Hematopoietic multipotent progenitor cell treated with erythropoietin and hydrocortisone succinate and interleukin-3 and kit ligand, for 8 days (in vitro differentiated cells): ENCODE results near the gene RANBP3.
A peak's percentile ranks its signal among the peaks of the same experiment; 100 is the strongest.
"Not testable (repeated sequence)": the region's sequence is repeated elsewhere in the genome, so short reads cannot be mapped to it uniquely, and the experiment has no call there.

Experiments
- DNase-seq: peaks from one replicate; pipeline ENCODE4 v3.0.0-alpha.2; 2015

RANBP3 gene

GRCh38 chr19:5897189-5897969 lies 80.6 kb downstream of the RANBP3 start:
- no peak for DNase-seq

DNA sequence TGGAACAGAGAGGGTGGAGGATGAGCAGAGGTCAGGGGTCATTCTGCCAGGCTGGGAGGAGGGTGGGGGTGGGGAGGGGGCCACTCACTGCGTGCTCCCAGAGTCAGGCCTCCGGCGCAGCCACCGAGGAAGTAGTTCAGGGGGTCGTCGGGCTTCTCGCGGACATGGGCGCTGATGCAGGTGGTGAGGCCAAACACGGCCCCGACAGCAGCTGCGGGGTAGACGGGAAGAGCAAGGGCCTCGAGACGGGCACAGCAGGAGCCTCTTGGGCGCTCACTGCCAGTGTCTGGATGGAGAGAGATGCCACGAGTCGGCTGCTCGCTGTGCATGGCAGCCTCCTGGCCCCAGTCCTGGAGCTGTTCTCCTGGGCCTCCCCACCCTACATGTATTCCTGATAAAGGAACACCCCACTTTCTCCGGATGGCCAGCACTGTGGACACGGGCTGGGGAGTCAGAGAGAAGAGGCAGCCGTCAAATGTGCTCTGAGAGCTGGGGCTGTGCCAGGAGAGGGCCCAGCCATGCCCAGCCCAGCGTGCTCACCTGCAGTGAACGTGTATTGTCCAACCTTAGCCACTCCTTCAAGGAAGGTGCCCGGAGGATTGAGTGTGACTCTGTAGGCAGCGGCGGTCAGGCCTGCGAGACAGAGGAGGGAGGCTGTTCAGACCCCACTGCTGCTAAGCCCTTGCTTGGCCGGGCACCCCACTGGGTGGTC lies 81.4 kb downstream of the RANBP3 start:
- DNase-seq, result no peak

DNA sequence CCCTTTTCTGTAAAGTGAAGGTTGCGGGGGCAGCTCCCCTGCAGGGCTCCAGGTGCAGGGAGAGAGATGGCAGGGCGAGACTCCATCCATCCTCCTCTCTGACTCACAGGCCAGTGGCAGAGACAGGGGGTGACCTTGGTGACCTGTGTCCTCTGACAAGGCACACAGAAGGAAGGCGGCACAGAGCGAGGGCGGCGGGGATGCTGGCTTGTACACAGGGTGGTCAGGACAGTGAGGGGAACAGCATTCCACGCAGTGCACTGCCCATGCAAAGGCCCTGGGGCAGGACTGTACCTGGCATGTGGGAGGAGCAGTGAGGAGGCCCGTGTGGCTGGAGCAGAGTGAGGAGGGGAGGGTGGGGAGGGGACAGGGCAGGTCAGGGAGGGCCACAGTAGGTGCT lies 82.0 kb downstream of the RANBP3 start:
- no peak for DNase-seq

DNA sequence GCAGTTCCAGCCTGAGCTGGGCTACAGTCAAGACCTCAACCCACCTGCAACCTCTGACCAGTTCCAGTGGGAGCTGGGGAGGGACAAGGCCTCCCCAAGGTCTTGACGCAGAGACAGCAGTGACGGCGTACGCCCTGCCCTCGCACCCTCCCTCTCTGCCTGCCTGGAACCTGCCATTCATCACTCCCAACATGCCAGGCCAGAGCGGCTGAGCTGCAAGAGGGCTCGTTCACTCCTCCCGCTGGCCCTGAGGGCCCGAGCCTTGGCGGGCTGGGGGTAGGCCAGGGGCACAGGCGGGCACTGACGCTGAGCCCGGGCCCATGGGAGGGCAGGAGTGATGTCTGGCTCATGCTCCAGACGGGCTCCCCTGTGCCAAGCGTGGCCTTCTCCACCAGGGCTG lies 82.5 kb downstream of the RANBP3 start:
- no peak for DNase-seq

DNA sequence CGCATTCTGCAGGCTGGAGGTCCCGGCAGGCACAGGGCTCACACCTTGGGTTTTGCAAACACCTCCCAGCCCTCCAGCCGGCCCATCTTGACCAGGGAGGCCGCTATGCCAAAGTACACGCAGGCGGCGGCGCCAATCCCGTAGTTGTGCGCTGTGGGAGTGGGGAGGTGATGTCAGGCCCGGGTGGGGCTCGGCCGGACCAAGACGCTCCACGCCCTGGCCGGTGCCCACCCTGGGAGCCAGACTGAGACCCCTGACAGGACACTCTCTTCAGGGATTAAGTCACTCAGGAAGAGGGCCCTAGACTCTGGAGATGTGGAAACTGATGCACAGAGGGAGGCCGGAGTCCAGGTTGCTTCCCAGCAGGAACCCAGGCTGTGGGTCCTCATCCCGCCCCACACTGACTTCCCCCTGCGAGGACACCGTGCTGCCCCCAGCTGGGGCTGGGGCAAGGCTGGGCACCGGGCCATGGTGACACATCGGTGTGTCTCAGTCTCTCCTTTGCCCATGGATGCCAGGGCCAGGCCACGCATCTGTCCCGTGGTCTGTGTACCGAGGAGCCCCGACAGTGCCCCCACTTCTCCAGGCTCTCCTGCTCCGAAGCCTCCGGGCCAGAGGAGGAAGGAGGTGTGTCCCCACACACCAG lies 83.1 kb downstream of the RANBP3 start:
- DNase-seq, result no peak

DNA sequence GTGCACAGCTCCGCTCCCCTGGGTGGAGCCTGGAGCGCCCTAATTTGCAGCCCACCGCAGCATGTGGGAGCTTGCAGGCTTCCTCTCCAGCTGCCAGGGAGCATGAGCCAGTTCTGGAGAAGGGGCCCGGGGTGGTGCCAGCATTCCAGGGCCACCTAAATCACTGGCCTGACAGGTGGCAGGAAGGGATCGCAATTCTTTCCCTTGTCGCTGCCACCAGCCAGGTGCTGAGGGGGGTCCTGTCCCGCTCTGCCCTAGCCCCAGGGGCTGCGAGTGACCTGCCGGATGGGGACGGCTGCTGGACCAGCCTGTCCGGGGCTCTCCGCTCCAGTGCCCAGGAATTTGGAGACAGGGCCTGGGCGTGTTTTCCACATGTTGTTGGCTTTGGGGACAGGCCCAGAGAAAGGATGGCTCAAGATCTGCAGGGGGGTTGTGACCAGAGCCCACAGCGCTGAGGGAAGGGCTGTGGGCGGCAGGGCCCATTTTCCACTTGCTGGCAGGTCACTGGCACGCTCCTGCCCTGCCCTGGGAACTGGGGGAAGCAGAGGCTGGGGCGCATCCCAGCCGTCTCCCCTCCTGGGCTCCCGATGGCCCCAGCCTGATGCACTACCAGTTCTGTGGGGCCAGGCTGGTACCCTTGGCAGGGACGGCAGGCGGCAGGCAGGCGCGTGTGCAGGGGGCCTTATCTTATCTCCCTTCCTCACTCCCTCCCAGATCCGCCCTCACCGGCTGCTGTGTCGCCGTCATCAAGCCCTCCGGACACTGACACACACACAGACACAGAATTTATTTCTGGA lies 83.8 kb downstream of the RANBP3 start:
- DNase-seq, result peak; percentile 92

DNA sequence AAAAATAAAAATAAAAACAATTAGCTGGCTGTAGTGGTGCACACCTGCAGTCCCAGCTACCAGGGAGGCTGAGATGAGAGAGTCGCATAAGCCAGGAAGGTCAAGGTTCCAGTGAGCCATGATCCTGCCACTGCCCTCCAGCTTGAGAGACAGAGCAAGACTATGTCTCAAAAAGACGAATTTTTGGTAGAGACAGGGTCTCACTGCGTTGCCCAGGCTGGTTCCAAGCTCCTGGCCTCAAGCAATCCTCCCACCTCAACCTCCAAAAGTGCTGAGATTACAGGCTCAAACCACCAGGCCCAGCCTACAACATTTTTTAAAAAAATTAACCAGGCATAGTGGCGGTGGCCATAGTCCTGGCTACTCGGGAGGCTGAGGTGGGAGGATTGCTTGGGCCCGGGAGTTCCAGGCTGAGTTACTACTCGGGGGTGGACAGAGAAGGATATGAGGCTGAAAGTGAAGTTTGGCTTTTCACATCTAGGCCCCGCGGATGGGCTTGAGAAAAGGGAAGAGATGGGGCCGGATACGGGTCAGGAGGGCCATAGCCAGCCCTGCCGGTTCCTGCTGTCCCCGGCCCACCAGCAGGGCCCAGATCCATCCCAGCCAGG lies 84.5 kb downstream of the RANBP3 start:
- DNase-seq, result no peak

DNA sequence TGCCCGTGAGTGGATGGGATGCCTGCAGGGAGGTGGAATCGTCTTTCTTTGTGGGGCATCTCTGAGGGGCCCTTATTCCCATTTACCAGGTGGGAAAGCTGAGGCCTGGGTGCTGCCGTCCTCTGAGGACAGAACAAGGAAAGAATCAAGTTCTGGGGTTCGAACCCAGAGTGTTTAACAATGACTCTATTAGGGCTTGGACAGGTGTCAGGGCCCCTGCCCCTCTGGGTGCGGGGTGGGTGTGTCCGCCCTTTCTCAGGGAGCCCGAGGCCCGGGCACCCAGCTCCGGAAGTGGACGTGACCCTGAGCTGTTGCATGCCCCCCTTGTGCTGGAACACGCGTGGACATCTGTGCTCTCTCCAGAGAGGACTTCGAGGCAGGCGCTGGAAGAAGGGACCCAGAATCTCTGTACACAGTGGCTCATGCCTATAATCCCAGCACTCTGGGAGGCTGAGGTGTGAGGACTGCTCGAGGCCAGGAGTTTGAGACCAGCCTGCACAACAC lies 85.1 kb downstream of the RANBP3 start:
- DNase-seq, result no peak

GRCh38 chr19:5891938-5892771 lies 85.8 kb downstream of the RANBP3 start:
- DNase-seq, result no peak

GRCh38 chr19:5891572-5891937 lies 86.4 kb downstream of the RANBP3 start:
- no peak for DNase-seq

- DNase-seq, result no peak
Measured at GRCh38 chr19:5890099-5890498, 87.8 kb downstream of the RANBP3 start.

- DNase-seq, result no peak
Measured at GRCh38 chr19:5889288-5889971, 88.5 kb downstream of the RANBP3 start.

DNA sequence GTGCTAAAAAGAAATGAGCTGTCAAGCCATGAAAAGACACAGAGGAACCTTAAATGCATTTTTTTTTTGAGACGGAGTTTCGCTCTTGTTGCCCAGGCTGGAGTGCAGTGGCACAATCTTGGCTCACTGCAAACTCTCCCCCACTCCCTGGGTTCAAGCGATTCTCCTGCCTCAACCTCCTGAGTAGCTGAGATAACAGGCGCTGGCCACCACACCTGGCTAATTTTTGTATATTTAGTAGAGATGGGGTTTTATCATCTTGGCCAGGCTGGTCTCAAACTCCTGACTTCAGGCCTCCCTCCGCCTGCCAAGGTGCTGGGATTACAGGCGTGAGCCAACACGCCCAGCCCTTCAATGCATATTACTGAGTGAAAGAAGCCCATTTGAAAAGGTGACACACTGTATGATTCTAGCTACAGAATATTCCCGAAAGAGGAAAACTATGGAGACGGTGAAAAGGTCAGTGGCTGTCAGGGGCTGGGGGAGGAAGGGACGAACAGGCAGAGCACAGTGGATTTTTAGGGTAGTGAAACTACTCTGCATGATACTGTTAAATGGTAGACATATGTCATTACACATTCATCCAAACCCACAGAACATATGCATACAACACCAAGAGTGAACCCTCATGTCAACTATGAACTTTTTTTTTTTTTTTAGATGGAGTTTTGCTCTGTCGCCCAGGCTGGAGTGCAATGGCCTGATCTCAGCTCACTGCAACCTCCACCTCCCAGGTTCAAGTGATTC lies 93.7 kb downstream of the RANBP3 start:
- not testable (repeated sequence) for DNase-seq

- not testable (repeated sequence) for DNase-seq
Measured at GRCh38 chr19:5883157-5883873, 94.6 kb downstream of the RANBP3 start.

GRCh38 chr19:5882421-5882968 lies 95.4 kb downstream of the RANBP3 start:
- DNase-seq, result no peak

- DNase-seq, result no peak
Measured at GRCh38 chr19:5881543-5882299, 96.2 kb downstream of the RANBP3 start.

DNA sequence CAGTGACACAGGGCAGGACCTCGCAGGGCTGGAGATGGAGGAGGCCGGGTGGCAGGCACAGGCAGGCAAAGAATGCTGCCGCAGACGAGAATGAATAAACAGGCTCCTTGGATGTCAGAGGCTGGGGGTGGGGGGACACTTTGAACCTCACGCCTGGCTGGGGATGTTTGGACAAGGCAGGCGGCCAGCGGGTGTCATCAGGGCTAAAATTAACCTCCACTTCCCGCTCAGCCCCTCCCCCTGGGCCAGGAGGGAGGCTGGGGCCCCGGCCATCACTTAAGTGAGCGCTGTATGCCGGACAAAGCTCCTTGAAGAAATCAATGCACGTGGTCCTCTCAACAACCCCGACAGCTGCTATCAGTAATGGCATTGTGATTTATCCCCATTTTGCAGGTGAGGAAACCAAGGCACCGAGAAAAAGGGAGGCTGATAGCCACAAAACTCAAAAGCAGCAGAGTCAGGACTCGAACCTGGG lies 97.3 kb downstream of the RANBP3 start:
- no peak for DNase-seq

GRCh38 chr19:5880196-5880595 lies 97.7 kb downstream of the RANBP3 start:
- DNase-seq, result no peak
